Measurements from ENCODE around the gene PIP5KL1.

PIP5KL1 gene

DNA sequence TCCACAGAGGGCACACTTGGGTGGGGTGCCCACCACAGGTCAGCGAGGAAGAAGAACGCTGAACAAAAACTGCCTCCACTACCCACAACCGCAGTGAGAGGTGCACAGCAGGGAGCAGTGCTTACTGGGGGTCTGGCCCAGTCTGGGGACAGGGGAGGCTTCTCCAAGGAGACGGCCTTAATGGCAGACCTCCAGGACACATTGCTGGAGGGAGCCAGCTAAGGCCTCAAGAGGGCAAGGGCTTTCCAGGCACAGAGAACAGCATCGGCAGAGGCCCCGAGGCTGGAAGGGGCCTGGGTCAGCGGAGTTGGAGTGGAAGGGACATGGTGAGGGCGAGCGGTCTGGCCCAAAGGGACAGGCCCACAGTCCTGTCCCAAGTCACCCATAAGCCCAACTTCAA, 15.4 kb upstream of the PIP5KL1 start:
- DNase-seq (ENCODE audit: extremely low read depth, low read depth): no peak
- no peak for TF ChIP-seq CTCF (IDR thresholded peaks at IDR 0.05; ENCODE audit: low read depth, low read length)

DNA sequence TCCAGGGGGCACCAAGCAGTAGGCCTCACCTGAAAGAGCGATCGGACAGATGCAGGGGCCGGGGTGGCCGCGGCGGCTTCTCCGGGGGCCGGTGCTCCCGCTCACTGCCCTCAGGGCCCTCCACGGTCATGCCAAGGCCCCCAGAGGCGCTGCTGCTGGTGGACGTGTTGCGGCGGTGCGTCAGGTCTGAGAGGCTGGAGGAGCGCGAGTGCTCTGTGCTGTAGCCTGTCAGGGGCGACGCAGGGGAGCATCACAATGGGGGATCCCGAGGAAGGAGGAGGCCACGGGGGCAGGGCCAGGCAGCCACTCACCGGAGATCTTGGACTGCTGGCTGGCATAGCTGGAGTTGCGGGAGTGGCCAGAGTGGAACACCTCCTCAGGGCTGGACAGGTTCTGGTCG, 14.8 kb upstream of the PIP5KL1 start:
- TF ChIP-seq CTCF (IDR thresholded peaks at IDR 0.05; ENCODE audit: low read depth, low read length): no peak
- DNase-seq (ENCODE audit: extremely low read depth, low read depth): no peak

DNA sequence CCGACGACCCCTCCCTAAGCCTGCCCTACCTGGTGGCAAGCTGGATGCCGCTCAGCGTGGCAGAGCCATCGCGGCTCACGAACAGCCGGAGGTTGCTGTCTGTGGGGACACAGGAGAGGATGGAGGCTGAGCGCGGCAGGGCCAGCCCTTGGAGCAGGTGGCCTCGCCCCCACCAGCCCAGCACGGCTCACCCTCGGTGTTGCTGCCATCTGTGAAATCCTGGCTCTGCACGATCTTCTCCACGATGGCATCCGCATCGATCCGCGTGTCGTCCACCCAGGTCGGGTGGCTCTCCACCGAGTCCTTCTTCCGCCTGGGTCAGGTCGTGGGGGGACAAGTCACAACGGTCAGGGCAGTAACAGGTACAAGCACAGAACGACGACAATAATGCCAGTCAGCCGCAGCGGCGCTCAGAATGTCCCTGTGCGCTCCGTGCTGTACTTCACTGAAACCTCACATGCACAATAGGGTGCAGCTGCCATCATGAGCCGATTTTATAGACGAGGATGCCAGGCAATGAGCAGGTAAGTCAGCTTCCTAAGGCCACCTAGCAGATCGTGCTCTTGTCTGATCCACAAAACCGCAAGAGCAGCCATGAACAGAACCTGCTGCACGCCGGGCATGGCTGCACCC, 14.1 kb upstream of the PIP5KL1 start:
- no peak for DNase-seq (ENCODE audit: extremely low read depth, low read depth)
- TF ChIP-seq CTCF (IDR thresholded peaks at IDR 0.05; ENCODE audit: low read depth, low read length): no peak

DNA sequence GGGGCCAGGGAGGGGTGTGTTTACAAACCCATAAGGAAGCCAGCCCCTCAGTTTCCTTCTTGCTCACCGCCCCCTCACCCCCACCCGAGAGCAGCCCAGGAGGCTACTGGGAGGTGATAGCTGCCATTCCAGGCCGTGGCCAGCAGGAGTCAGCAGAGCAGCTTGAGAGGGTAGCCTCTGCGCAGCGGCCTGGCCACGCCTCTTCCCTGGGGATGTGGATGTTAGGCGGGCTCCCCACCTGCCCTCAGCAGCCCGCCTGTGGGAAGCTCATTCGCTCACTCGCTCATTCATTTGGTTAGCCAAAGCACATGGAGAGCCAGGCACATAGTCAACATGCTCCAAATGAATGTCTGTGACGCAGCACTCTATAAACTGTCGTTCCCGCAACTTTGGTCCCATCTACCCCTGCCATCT, 13.2 kb upstream of the PIP5KL1 start:
- DNase-seq (ENCODE audit: extremely low read depth, low read depth): no peak
- TF ChIP-seq CTCF (IDR thresholded peaks at IDR 0.05; ENCODE audit: low read depth, low read length): peak; percentile 95

- no peak for TF ChIP-seq CTCF (IDR thresholded peaks at IDR 0.05; ENCODE audit: low read depth, low read length)
- DNase-seq (ENCODE audit: extremely low read depth, low read depth): no peak
Measured at GRCh38 chr9:127943011-127943662, 12.6 kb upstream of the PIP5KL1 start.

DNA sequence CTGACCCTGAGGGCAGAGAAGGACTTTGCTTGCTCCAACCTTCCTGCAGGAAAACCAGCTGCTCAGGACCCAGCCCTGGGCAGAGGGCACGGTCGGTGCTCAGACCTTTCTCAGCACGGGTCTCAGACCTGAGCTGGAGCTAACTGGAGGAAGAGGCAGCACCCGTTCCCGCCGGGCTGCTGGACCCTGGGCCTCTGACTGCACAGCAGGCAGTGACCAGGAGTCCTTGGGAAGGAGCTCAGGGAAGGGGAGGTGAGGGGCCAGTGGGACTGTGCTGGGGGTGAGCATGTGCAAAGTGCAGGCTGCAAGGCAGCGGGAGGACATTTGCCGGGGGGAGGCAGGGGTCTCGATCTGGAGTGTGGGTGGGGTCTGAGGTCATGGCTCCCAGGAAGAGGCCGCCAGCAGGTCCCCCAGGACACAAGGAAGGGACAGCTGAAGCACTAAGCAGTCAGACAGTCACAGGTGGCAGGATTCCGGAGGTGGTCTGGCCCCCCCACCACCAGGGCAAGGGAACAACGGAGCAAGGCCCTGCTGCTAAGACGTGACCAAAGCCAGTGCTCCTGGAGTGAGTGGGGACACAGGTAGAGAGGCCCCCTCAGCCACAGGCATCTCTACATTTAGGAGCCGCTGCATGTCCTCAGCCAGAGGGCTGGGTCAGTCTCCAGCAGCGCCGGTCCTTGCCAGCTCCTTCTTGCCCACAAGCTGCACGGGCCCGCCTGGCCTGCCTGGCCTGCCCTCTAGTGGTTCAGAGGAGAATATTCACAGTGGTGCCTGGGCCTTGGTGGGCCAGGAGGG, 11.8 kb upstream of the PIP5KL1 start:
- no peak for DNase-seq (ENCODE audit: extremely low read depth, low read depth)
- peak; percentile 80 for TF ChIP-seq CTCF (IDR thresholded peaks at IDR 0.05; ENCODE audit: low read depth, low read length)

- no peak for DNase-seq (ENCODE audit: extremely low read depth, low read depth)
- no peak for TF ChIP-seq CTCF (IDR thresholded peaks at IDR 0.05; ENCODE audit: low read depth, low read length)
Measured at GRCh38 chr9:127941961-127942215, 11.3 kb upstream of the PIP5KL1 start.

Measured in AG09319 (cell line).